ENCODE measurements around the gene TGFBR3L.

DNA sequence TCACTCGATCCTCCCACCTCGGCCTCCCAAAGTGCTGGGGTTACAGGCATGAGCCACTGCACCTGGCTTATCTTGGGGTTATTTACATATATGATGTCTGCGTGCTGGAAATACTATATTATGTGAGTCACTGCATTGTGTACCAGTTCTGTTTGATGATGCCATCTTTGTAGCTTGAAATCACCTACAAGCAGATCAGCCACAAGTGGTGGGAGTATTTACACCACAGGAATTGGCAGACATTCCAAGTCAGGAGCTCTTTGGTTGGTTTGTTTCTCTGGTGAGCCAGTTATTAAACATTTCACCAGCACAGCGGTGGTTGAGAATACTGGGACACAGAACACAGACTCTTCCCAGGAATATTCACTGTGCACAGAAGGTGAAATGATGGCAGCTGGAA, 33.3 kb downstream of the TGFBR3L start:
- TF ChIP-seq, protein P1, sequence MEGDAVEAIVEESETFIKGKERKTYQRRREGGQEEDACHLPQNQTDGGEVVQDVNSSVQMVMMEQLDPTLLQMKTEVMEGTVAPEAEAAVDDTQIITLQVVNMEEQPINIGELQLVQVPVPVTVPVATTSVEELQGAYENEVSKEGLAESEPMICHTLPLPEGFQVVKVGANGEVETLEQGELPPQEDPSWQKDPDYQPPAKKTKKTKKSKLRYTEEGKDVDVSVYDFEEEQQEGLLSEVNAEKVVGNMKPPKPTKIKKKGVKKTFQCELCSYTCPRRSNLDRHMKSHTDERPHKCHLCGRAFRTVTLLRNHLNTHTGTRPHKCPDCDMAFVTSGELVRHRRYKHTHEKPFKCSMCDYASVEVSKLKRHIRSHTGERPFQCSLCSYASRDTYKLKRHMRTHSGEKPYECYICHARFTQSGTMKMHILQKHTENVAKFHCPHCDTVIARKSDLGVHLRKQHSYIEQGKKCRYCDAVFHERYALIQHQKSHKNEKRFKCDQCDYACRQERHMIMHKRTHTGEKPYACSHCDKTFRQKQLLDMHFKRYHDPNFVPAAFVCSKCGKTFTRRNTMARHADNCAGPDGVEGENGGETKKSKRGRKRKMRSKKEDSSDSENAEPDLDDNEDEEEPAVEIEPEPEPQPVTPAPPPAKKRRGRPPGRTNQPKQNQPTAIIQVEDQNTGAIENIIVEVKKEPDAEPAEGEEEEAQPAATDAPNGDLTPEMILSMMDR (IDR thresholded peaks at IDR 0.05), result no peak
- TF ChIP-seq, protein P2, sequence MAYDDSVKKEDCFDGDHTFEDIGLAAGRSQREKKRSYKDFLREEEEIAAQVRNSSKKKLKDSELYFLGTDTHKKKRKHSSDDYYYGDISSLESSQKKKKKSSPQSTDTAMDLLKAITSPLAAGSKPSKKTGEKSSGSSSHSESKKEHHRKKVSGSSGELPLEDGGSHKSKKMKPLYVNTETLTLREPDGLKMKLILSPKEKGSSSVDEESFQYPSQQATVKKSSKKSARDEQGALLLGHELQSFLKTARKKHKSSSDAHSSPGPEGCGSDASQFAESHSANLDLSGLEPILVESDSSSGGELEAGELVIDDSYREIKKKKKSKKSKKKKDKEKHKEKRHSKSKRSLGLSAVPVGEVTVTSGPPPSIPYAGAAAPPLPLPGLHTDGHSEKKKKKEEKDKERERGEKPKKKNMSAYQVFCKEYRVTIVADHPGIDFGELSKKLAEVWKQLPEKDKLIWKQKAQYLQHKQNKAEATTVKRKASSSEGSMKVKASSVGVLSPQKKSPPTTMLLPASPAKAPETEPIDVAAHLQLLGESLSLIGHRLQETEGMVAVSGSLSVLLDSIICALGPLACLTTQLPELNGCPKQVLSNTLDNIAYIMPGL (CRISPR knock-in tag; IDR thresholded peaks at IDR 0.05), result no peak
- TF ChIP-seq TCF7 (CRISPR knock-in tag; IDR thresholded peaks at IDR 0.05; ENCODE audit: low read depth) (no peak), ZNF317 (CRISPR knock-in tag; IDR thresholded peaks at IDR 0.05; ENCODE audit: borderline replicate concordance, low read depth) (no peak), GABPB1 (CRISPR knock-in tag; IDR thresholded peaks at IDR 0.05) (no peak), RELA (CRISPR knock-in tag; IDR thresholded peaks at IDR 0.05; ENCODE audit: borderline replicate concordance) (no peak)
- TF ChIP-seq, protein P3, sequence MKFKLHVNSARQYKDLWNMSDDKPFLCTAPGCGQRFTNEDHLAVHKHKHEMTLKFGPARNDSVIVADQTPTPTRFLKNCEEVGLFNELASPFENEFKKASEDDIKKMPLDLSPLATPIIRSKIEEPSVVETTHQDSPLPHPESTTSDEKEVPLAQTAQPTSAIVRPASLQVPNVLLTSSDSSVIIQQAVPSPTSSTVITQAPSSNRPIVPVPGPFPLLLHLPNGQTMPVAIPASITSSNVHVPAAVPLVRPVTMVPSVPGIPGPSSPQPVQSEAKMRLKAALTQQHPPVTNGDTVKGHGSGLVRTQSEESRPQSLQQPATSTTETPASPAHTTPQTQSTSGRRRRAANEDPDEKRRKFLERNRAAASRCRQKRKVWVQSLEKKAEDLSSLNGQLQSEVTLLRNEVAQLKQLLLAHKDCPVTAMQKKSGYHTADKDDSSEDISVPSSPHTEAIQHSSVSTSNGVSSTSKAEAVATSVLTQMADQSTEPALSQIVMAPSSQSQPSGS (CRISPR knock-in tag; IDR thresholded peaks at IDR 0.05; ENCODE audit: borderline replicate concordance, low read depth), result no peak
